ENCODE measurements around the gene STAC. TPM values are rescaled to one million over a fixed set of nuclear protein-coding genes. Genes with fewer than 3 reads are reported as not detected.

The STAC gene
- total RNA-seq, 1 donor from 2014 or later, result 21.7 TPM

DNA sequence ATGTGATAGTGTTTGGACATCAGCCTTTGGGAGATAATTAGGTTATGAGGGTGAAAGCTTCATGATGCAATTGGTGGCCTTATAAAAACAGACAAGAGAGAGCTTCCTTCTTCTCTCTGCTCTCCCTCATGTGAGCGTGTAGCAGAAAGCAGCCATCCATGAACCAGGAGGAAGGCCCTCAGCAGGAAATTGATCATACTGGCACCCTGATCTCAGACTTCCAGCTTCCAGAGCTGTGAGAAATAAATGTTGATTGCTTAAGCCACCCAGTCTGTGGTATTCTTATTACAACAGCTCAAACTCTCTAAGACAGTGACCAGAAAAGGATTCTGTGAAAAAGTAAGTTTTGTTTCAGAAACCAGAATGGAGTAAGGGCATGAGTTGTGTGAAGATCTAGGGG lies 13.3 kb downstream of the STAC start:
- no peak overlapping the region for H3K4me3 ChIP-seq (ENCODE audit: low read depth, low read length)
- DNase-seq (ENCODE audit: low read depth), result peak; percentile 63
- TF ChIP-seq, protein P1, sequence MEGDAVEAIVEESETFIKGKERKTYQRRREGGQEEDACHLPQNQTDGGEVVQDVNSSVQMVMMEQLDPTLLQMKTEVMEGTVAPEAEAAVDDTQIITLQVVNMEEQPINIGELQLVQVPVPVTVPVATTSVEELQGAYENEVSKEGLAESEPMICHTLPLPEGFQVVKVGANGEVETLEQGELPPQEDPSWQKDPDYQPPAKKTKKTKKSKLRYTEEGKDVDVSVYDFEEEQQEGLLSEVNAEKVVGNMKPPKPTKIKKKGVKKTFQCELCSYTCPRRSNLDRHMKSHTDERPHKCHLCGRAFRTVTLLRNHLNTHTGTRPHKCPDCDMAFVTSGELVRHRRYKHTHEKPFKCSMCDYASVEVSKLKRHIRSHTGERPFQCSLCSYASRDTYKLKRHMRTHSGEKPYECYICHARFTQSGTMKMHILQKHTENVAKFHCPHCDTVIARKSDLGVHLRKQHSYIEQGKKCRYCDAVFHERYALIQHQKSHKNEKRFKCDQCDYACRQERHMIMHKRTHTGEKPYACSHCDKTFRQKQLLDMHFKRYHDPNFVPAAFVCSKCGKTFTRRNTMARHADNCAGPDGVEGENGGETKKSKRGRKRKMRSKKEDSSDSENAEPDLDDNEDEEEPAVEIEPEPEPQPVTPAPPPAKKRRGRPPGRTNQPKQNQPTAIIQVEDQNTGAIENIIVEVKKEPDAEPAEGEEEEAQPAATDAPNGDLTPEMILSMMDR (conservative IDR thresholded peaks at IDR 0.05; ENCODE audit: low read depth, low read length), result no peak

DNA sequence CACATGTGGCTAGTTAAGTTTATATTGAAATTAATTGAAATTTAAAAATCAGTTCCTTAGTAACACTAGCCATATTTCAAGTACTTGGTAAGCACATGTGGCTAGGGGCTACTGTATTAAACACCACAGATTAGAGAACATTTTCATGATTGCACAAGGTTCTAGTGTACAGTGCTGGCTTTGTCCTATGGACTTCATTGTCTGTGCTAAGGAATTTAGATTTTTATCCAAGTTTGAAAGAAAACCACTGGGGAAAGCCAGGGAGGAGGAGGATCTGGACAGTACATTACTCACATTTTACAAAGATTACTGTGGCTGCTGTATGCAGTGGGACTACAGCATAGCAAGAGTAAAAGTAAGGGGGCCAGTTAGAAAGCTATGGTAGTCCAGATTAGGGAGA lies 13.9 kb downstream of the STAC start:
- TF ChIP-seq, protein P1 (conservative IDR thresholded peaks at IDR 0.05; ENCODE audit: low read depth, low read length), result no peak
- H3K4me3 ChIP-seq (ENCODE audit: low read depth, low read length), result no peak overlapping the region
- DNase-seq (ENCODE audit: low read depth), result no peak

DNA sequence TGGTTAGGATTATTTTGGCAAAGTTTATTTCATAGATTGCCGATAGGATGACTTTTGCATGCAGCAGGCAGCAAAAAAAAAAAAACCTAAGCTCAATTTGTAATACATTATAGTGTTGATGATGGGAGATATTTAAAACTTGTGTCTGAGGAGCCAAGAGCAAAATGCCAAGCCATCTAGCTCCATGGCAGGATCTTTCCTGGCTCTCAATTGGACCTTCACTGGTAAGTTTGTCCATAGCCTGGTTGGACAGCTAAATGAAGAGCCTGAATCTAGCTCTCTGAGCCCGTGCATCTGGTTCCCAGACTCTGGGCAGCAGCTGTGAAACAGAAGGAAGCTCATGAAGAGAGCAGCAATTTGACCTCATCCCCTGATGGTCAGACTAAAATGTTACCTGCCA lies 17.5 kb downstream of the STAC start:
- no peak for DNase-seq (ENCODE audit: low read depth)
- TF ChIP-seq, protein P1 (conservative IDR thresholded peaks at IDR 0.05; ENCODE audit: low read depth, low read length), result no peak
- H3K4me3 ChIP-seq (ENCODE audit: low read depth, low read length), result no peak overlapping the region

DNA sequence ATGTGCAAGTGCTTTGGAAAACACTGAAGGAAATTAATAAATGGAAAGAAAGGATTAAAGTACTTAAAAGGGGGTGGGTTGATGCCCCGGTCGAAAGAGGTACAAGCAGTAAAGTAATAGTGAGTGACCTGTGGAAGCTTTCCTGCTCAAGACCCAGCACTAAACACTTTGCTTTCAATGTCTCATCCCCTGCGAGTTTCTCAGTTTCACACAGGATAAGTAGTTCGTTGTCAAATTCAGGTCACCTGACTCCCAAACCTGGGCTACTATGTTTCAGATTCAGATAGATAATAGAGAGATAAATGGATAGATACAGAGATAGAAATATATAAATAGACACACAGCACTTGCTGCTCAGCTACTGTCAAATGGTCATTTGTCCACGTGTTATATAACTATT lies 19.6 kb downstream of the STAC start:
- no peak for DNase-seq (ENCODE audit: low read depth)
- TF ChIP-seq, protein P1 (conservative IDR thresholded peaks at IDR 0.05; ENCODE audit: low read depth, low read length), result no peak
- H3K4me3 ChIP-seq (ENCODE audit: low read depth, low read length), result no peak overlapping the region

DNA sequence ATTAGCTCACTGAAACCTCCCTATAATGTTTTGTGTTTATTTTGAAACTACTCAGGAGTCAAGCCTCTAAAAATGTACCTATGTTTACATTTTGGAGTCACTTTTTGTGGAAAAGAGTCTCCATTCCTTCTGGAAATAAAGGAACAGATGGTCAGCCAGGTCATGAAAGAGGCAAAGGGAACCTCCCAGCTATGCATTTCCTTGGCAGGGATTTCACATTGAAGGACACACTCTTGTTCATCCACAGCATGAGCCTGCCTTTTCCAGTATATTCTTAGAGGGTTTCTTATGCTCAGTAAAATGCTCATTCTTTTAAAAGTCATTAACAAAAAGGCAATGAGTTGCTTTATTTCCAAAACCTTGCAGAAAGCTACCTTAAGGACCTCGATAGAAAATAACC lies 20.8 kb downstream of the STAC start:
- no peak for DNase-seq (ENCODE audit: low read depth)
- H3K4me3 ChIP-seq (ENCODE audit: low read depth, low read length), result no peak overlapping the region
- TF ChIP-seq, protein P1 (conservative IDR thresholded peaks at IDR 0.05; ENCODE audit: low read depth, low read length), result no peak

DNA sequence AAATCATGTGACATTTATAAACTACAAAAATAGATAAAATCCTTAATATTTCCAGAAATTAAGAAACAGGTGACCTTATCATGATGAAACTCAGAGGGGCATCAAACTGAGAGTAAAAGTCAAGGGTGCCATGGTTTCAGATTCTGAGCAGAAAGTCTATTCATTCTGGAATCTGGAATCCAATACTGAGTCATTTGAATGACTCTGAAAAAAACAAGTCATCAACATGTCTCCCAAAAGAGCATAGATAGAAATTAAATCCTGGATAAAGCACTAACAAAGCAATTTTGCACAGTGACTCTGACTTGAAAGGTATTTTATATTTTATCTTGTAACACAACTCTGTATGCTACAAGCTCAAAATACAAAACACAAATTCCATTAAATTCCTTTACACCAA lies 23.4 kb downstream of the STAC start:
- DNase-seq (ENCODE audit: low read depth), result no peak
- no peak overlapping the region for H3K4me3 ChIP-seq (ENCODE audit: low read depth, low read length)
- TF ChIP-seq, protein P1 (conservative IDR thresholded peaks at IDR 0.05; ENCODE audit: low read depth, low read length), result no peak

DNA sequence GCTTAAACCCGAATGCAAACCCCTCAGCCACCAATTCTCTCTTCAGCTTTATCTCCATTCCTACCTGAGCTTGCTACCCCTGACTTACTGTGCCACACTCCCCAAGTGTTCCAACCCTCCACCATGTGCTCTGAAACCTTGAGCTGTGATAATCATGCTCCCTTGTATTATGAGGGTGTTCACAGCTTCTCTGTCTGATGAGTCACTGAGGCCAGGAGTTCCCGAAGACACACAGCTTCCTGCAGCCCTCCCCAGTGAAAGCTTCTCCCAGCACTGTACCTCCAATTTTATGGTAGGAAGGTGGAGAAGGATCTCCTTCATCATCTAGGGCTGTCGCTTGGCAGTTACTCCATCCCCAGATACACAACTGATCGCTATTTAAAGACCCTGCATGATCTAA lies 24.9 kb downstream of the STAC start:
- TF ChIP-seq, protein P1 (conservative IDR thresholded peaks at IDR 0.05; ENCODE audit: low read depth, low read length), result no peak
- no peak for DNase-seq (ENCODE audit: low read depth)
- H3K4me3 ChIP-seq (ENCODE audit: low read depth, low read length), result no peak overlapping the region
